ENCODE measurements around the gene RANBP10.

DNA sequence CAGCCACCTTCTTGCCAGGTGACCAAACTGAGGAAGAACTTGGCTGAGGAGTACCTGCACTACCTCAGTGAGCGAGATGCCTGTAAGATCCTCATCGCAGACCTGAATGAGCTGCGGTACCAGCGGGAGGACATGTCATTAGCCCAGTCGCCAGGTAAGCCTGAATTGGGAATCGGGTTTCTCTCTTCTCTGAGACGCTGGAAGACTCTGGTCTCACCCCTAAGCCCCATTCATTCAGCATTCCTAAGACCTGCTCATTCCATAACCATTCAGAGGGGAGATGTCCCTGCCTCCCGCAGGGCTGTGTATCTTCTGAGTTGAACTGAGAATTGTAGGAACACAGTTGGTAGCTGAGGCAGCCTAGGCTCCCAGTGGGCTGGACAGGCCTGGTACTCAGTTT lies 18.8 kb upstream of the RANBP10 start:
- TF ChIP-seq CTCF (IDR thresholded peaks at IDR 0.05) = no peak
- no peak for TF ChIP-seq POLR2A (IDR thresholded peaks at IDR 0.05; ENCODE audit: low read depth)
